B cell (primary cell): ENCODE data around the gene RGS6. TPM values are rescaled to one million over a fixed set of nuclear protein-coding genes. Genes with fewer than 3 reads are reported as not detected.
A peak's percentile ranks its signal among the peaks of the same experiment; 100 is the strongest.

Experiments
- ATAC-seq: fragments of 200-7000 bp; cut with Tn5 transposase; one replicate; pipeline ENCODE4 v1.10.0; 2021; ENCODE audit warnings: low read depth, mild to moderate bottlenecking, moderate number of reproducible peaks, moderate library complexity
- CTCF ChIA-PET: fragments of 350-600 bp; sonication (Branson Sonifier 250); formaldehyde crosslinking; loops from one replicate; lab custom pipeline; 2021; ENCODE audit warnings: antibody characterized with exemption, inconsistent platforms; lab: Charles Lee
- POLR2A ChIA-PET: fragments of 350-600 bp; sonication (Branson Sonifier 250); formaldehyde crosslinking; loops from one replicate; lab custom pipeline; 2021; ENCODE audit warnings: antibody characterized with exemption; lab: Charles Lee
- DNase-seq: peaks from one replicate; pipeline ENCODE4 v3.0.0; 2013
- H2AFZ ChIP-seq: 2 replicates; pipeline ENCODE4 v1.6.1; 2012; ENCODE audit warnings: mild to moderate bottlenecking, low read depth, low read length; ENCODE audit not compliant: insufficient read depth, poor library complexity, severe bottlenecking
- H3K27ac ChIP-seq, 2 donors: 1 replicate in 1 of 2; 2 replicates in 1 of 2; pipeline ENCODE4 v1.5.1; 2012 to 2013; ENCODE audit warnings: low read length in 2 of 2, mild to moderate bottlenecking in 2 of 2, moderate library complexity in 1 of 2
- H3K27me3 ChIP-seq, 4 experiments: fragments of 200-600 bp in 1 of 4; sonication (generic) in 1 of 4; replicated peaks in 1 of 4; 1 replicate in 2 of 4; 2 replicates in 2 of 4; pipeline versions ENCODE4 v1.6.1 to v1.7.0; 2013 to 2016; ENCODE audit warnings: low read length in 3 of 4, mild to moderate bottlenecking in 2 of 4, mixed read lengths in 1 of 4, moderate library complexity in 1 of 4; ENCODE audit not compliant: insufficient read depth in 4 of 4, control insufficient read depth in 3 of 4; ENCODE audit errors: control extremely low read depth in 1 of 4
- H3K36me3 ChIP-seq, 2 experiments: replicated peaks in 1 of 2; 1 replicate in 1 of 2; 2 replicates in 1 of 2; pipeline versions ENCODE4 v1.6.1 to v1.7.1; 2013; ENCODE audit warnings: low read length in 1 of 2; ENCODE audit not compliant: insufficient read depth in 2 of 2, control insufficient read depth in 1 of 2; ENCODE audit errors: control extremely low read depth in 1 of 2, extremely low read depth in 1 of 2
- H3K4me1 ChIP-seq, 2 donors: fragments of 200-600 bp in 1 of 2; sonication (generic) in 1 of 2; 1 replicate in 1 of 2; 2 replicates in 1 of 2; pipeline versions ENCODE4 v1.5.1 to v1.6.1; 2013 to 2017; ENCODE audit warnings: low read length in 2 of 2; ENCODE audit not compliant: control insufficient read depth in 2 of 2, insufficient read depth in 2 of 2
- H3K4me2 ChIP-seq: replicated peaks from 2 replicates; pipeline ENCODE3; 2012; ENCODE audit warnings: mild to moderate bottlenecking, low read depth, low read length; ENCODE audit not compliant: poor library complexity, severe bottlenecking
- H3K4me3 ChIP-seq, 5 experiments: fragments of 200-600 bp in 1 of 5; sonication (generic) in 1 of 5; 1 replicate in 3 of 5; 2 replicates in 2 of 5; pipeline versions ENCODE4 v1.5.1 to v1.7.0; 2011 to 2016; ENCODE audit warnings: low read length in 4 of 5, mild to moderate bottlenecking in 4 of 5, low read depth in 2 of 5, control low read depth in 1 of 5, moderate library complexity in 1 of 5; ENCODE audit not compliant: insufficient read depth in 1 of 5; ENCODE audit errors: control extremely low read depth in 1 of 5, extremely low read depth in 1 of 5
- H3K79me2 ChIP-seq: fragments of 200-600 bp; sonication (generic); one replicate; pipeline ENCODE4 v1.6.0; 2016; ENCODE audit warnings: low read length; ENCODE audit not compliant: control insufficient read depth, insufficient read depth
- H3K9ac ChIP-seq: fragments of 200-600 bp; sonication (generic); 2 replicates; pipeline ENCODE4 v1.6.1; 2017; ENCODE audit warnings: mild to moderate bottlenecking, low read length, moderate library complexity
- H3K9me3 ChIP-seq, 3 donors: one replicate each; pipeline versions ENCODE4 v1.6.1 to v1.7.1; 2013; ENCODE audit warnings: low read length in 2 of 3; ENCODE audit not compliant: control insufficient read depth in 2 of 3, insufficient read depth in 1 of 3; ENCODE audit errors: control extremely low read depth in 1 of 3
- H4K20me1 ChIP-seq: 2 replicates; pipeline ENCODE4 v1.6.0; 2012; ENCODE audit warnings: mild to moderate bottlenecking, low read length; ENCODE audit not compliant: insufficient read depth, control insufficient read depth, poor library complexity, severe bottlenecking
- H3K27ac Mint-ChIP-seq: one replicate; pipeline ENCODE4 v1.8.0; 2021; ENCODE audit warnings: mixed read lengths
- H3K27me3 Mint-ChIP-seq: one replicate; pipeline ENCODE4 v1.8.0; 2021; ENCODE audit warnings: mixed read lengths
- H3K4me1 Mint-ChIP-seq: one replicate; pipeline ENCODE4 v1.8.0; 2021; ENCODE audit warnings: mixed read lengths
- H3K4me3 Mint-ChIP-seq: one replicate; pipeline ENCODE4 v1.8.0; 2021; ENCODE audit warnings: mixed read lengths
- H3K9me3 Mint-ChIP-seq: one replicate; pipeline ENCODE4 v1.8.0; 2022; ENCODE audit warnings: mixed read lengths; ENCODE audit not compliant: insufficient read depth
- CTCF ChIP-seq: fragments of 200-600 bp; IDR thresholded peaks from one replicate; pipeline ENCODE4 v1.8.0; 2022; ENCODE audit warnings: antibody characterized with exemption, mild to moderate bottlenecking
- EZH2 ChIP-seq: IDR thresholded peaks from 2 replicates; pipeline ENCODE4 v1.6.1; 2012; ENCODE audit warnings: borderline replicate concordance, low read depth, mild to moderate bottlenecking, moderate library complexity, low read length; ENCODE audit not compliant: insufficient read depth, poor library complexity, severe bottlenecking
- WGBS: methylation state at CpG from one replicate; pipeline ENCODE4 v1.1.5; 2013; ENCODE audit warnings: missing lambda C conversion rate; ENCODE audit not compliant: insufficient coverage; 5-methylcytosine and 5-hydroxymethylcytosine counted together
- intact Hi-C: fragments of 100-400 bp; cut with micrococcal nuclease; formaldehyde crosslinking; loops from one replicate; pipeline ENCODE4 v1.10.0; 2022
- polyA plus RNA-seq: library from polyadenylated mRNA; depleted of rRNA; stranded (reverse); fragments of >200 nt; gene quantifications from 2 replicates; pipeline ENCODE4 v1.2.3, GENCODE V29; 2012
- total RNA-seq, 2 donors: library from RNA; stranded (reverse); fragments of 120-200 nt in 1 of 2; gene quantifications; 1 replicate in 1 of 2; 2 replicates in 1 of 2; pipeline versions ENCODE4 v1.2.3 to v1.2.4, GENCODE V29; 2013 to 2022

Gene RGS6
- total and polyA plus RNA-seq, 2 donors (not counting 1 experiment from before 2014, with no cell fraction given), result 0.07 TPM; not detected in 1

GRCh38 chr14:71923513-71923912, 8.7 kb upstream of the RGS6 start:
- Histone ChIP-seq H3K9me3 (peaks cover 0 to 3% (median 0%) of the 10 kb centered on the region in 3 donors), H3K4me3 (no peak overlapping the region), H3K79me2 (no peaks in the 10 kb centered on the region), H4K20me1 (no peaks in the 10 kb centered on the region), H3K27me3 (peaks cover 0 to 3% (median 2%) of the 10 kb centered on the region in 4 experiments), H3K4me1 (no peaks in the 10 kb centered on the region), H3K4me2 (no peak overlapping the region), H2AFZ (no peak overlapping the region), H3K27ac (no peak overlapping the region), H3K9ac (no peak overlapping the region), H3K36me3 (no peaks in the 10 kb centered on the region)
- POLR2A ChIA-PET, result no interaction called here
- ATAC-seq (no peak), DNase-seq (no peak)
- WGBS, result 100% methylated on average over 1 of the region's 4 CpGs
- TF ChIP-seq CTCF (no peak), EZH2 (no peak)
- Mint-ChIP-seq H3K9me3 (peaks cover 2% of the 10 kb centered on the region), H3K4me1 (no peaks in the 10 kb centered on the region), H3K4me3 (no peak overlapping the region), H3K27me3 (peaks cover 32% of the 10 kb centered on the region), H3K27ac (no peak overlapping the region)
- intact Hi-C loops, result no loop called here
- CTCF ChIA-PET, result no interaction called here

DNA sequence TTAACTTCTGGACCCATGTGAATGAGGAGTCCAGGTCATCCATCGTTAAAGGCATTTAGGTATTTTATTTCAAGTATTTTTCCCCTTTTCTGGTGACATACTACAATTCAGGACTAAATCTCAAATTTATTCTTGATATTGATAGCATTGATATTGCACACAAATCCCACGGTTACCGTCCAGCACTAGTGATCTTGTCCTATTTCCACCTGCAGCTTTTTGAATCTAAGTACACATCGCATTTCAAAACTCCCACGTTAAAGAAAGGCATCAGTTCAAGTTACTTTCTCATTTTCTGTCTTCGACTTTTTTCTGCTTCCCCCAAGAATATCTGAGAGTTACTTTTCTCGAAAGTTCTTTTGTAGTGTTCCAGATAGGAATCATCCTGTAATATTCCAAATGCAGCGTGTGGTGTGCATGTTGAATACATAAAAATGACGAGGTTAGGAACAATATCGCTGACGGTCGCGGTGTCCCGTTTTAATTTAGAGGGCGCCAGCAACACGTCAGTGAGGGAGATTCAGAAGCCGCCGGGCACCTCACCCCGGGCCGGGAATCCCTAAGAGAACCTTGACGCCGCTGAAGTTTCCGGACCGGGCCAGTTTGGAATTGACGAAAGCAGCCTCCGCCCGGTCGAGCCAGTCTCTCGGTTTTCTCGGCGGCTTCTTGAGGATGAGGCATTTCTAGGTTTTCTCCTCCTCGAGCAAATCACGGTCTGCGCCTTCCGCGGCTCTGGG, 569 bp upstream of the RGS6 start:
- CTCF ChIA-PET, result no interaction called here
- Mint-ChIP-seq H3K4me1 (peaks cover 14% of the 10 kb centered on the region), H3K27me3 (peaks cover 61% of the 10 kb centered on the region), H3K27ac (no peak overlapping the region), H3K4me3 (peak overlapping the region; percentile 20), H3K9me3 (no peaks in the 10 kb centered on the region)
- Histone ChIP-seq H3K27ac (no peak overlapping the region), H3K36me3 (no peaks in the 10 kb centered on the region), H3K4me3 (no peak overlapping the region), H3K27me3 (peaks cover 0 to 39% (median 30%) of the 10 kb centered on the region in 4 experiments), H3K79me2 (no peaks in the 10 kb centered on the region), H3K4me2 (peak overlapping the region; percentile 62), H4K20me1 (no peaks in the 10 kb centered on the region), H2AFZ (peak overlapping the region; percentile 58), H3K9ac (no peak overlapping the region), H3K9me3 (peaks cover 0 to 1% (median 0%) of the 10 kb centered on the region in 3 donors), H3K4me1 (peaks cover 10 to 11% of the 10 kb centered on the region in 2 donors)
- intact Hi-C loops, result no loop called here
- no peak for ATAC-seq
- DNase-seq, result no peak
- TF ChIP-seq EZH2 (no peak), CTCF (no peak)
- POLR2A ChIA-PET, result no interaction called here
- WGBS, result 8% methylated on average over 32 of the region's 36 CpGs
